ENCODE results near the gene PRPH.

The PRPH gene

DNA sequence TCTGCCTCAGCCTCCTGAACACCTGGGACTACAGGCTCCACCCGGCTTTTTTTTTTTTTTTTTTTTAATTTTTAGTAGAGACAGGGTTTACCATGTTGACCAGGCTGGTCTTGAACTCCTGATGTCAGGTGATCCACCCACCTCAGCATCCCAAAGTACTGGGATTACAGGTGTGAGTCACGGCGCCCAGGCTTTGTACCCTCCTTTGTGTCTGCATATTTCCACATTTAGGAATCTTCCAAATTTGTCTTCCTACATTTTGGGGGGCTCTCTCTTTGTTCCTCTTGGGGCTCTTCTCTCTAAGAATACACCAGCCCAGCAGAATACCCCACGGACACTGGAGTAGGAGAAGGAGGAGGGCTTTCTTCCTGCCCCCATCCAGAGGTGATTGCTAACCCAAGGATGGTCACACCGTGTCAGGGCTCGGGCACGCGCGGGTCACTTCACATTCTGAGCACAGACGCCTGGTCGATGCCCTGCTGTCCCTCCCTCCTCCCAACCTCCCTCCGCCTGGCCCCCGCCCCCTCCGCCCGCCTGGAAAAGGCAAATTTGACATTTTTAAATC is 49.6 kb downstream of the PRPH start:
- in situ Hi-C loops (cut with MboI; ENCODE audit: low sequenced_read_pairs): loop anchor here (10.0 kb wide), 1 partner anchor 60 kb away; no protein-coding TSS in a partner anchor

DNA sequence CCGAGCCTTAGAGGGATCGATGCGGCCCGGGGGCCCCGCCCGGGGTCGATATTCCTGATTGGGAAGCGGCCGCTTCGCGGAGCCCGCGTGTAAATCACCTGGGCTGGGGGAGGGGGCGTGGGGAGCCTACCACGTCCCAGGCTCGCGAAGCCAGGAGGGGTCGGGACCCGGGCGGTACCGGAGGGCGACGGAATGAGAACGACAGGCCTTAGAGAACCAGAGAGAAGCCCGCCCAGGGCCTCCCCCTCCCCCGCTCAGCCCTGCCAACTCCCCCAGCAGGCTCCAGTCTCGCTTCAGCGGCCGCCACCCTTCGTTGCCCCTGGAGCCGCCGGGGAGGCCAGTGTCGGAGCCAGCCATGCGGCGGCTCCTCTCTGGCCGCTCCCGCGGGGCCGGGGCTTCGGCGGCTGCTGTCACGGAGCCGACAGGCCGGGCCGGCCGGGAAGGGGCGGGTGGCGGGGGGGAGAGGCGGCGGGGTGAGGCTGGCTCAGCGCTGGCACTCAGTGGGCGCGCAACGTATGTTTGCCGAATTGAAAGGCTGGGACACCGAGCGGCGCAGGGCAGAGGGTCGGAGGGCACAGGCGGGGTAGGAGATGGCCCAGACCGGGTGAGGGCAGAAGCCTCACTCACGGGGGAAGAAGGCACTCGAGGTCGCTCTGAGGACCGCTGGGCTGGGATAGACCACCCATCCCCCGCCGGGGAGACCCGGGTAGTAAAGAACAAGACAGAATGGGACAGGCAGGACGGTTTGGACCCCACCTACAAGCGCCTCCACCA is 50.3 kb downstream of the PRPH start:
- in situ Hi-C loops (cut with MboI; ENCODE audit: low sequenced_read_pairs): loop anchor here (10.0 kb wide), 1 partner anchor 60 kb away; no protein-coding TSS in a partner anchor

- in situ Hi-C loops (cut with MboI; ENCODE audit: low sequenced_read_pairs): loop anchor here (10.0 kb wide), 1 partner anchor 61 kb away; no protein-coding TSS in a partner anchor
These were observed 51.1 kb downstream of the PRPH start for GRCh38 chr12:49345825-49346658.

DNA sequence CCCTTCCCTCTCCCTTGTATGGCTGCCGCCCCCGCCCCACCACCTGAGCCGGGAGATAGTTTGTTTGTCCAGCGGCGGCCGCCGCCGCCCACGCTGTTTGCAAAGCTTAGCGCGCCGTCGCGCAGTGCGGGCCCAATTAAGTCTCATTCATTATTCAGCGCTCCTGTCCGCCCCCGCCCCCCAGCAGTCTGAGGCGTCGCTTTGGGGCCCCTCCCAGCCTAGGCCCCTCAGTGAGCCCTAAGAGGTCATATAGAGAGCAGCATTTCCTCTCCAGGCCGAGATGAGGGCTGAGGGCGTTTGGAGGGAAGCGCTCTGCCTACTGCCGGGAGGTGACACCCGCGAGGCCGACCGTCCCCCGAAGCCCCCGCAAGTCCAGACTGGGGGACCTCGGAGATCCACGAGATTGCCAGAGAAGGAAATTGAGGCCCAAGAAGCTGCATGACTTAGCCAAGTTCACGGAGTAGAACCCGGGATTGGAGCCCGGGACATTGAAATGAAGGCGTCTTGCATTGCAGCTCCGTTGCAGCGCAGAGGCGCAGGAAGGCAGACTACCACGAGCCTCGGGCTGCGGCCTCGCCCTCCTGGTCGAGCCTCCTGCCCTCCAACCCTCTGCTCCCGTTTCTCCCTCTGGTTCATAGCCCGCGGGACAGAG is 51.8 kb downstream of the PRPH start, which contains the start of gene DNAJC22:
Gene DNAJC22, plus strand, starts transcription at position 230 of the 652 bp plus-strand sequence. CDS start 1,985 bp downstream, outside the sequence.
- in situ Hi-C loops (cut with MboI; ENCODE audit: low sequenced_read_pairs): loop anchor here (10.0 kb wide), 1 partner anchor 62 kb away; no protein-coding TSS in a partner anchor

DNA sequence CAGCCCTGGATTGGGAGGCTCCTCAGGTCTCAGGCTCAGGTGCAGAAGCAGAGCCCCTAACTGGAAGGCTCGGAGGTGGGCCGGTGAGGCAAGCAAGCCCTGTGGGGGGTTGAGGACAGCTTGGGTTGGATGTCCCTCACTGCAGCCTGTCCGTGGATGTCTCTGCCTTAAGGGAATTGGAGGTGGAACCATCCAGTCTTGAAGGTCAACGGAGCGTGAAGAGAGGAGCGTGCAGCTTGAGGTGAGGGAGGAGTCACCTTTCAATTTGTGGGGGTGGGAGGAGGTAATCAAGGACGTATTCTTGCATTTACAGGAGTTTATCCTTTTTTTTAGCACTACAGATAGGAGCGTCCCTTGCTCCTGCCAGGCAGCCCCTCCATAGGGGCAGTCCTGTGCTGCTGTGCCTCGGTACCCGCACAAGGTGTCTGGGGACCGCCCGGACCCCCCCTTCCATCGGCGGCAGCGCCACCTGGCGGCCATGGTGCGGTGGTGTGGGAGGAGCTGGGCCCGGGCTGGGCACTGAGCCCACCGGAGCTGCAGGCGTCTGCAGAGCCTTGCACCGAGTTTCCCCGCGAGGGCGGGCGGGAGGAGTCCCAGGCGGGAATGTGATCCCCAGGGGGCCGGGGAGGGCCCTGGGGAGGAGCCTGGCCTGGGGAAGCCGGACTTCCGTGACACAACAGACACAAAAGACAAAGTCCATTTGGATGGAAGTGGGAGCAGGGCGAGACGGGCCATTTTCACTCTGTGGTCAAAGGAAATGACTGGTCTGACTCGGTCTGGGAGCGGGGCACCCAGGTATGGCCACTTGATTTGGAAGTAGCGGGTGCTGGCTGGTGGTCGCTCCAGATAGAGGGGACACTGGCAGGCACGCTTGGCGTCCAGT is 52.6 kb downstream of the PRPH start:
- in situ Hi-C loops (cut with MboI; ENCODE audit: low sequenced_read_pairs): loop anchor here (10.0 kb wide), 1 partner anchor 63 kb away; no protein-coding TSS in a partner anchor
